ENCODE data around the gene FANCC. TPM values are rescaled to one million over a fixed set of nuclear protein-coding genes. Genes with fewer than 3 reads are reported as not detected.
"Not testable (repeated sequence)": the region's sequence is repeated elsewhere in the genome, so short reads cannot be mapped to it uniquely, and the experiment has no call there.

FANCC gene
- total RNA-seq, 1 experiment from 2014 or later, result 44.7 TPM

DNA sequence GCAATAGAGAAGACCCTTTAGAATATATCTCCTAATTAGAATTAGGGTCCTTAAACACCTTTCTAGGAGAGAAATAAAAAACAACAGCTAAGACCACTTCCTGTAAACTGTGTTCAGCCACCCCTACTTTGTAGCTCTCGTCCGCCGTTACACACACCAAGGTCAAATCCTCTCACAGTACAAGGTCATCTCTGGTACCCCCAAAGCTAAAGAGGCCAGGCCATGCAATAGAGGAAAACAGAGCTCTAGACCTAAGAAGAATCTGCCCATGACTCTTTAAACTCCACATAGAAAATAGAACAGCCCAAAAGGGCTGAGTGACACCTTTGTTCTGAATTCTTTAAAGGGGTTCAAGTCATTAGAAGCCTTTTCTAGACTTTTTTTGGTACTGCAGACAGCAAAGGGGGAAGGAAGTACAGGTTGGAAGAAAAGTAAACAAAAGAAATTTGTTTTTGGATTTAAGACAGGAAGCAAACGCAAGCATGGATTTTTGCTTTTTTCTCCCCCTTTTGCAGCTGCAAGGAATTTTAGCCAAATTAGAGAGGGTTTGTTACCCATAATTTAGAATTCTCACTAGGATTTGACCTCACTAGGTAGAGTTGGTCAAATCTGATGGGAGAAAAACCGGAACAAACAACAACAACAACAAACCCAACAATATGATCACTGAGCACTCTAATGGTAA lies 13.4 kb upstream of the FANCC start:
- Histone ChIP-seq H3K4me3 (no peak overlapping the region), H3F3A (ENCODE audit: insufficient read depth, low read depth) (no peaks in the 10 kb centered on the region), H3K27me3 (ENCODE audit: insufficient read depth, low read depth) (no peaks in the 10 kb centered on the region), H3K27ac (no peak overlapping the region), H2AFZ (no peak overlapping the region), H3K4me2 (no peak overlapping the region), H3K4me1 (replicated peaks; ENCODE audit: insufficient read depth) (no peaks in the 10 kb centered on the region), H3K9me2 (ENCODE audit: insufficient read depth) (no peaks in the 10 kb centered on the region), H3K36me3 (ENCODE audit: low read depth) (no peaks in the 10 kb centered on the region), H4K20me1 (ENCODE audit: insufficient read depth) (no peaks in the 10 kb centered on the region), H3K9me3 (ENCODE audit: insufficient read depth, low read depth) (peaks cover 16% of the 10 kb centered on the region), H3K79me2 (ENCODE audit: low read depth) (no peaks in the 10 kb centered on the region)
- DNase-seq, result no peak
- CTCF ChIA-PET, result no interaction called here
- no peak for TF ChIP-seq EZH2 (IDR thresholded peaks at IDR 0.05; ENCODE audit: low read depth)
- TF ChIP-seq, protein P1, sequence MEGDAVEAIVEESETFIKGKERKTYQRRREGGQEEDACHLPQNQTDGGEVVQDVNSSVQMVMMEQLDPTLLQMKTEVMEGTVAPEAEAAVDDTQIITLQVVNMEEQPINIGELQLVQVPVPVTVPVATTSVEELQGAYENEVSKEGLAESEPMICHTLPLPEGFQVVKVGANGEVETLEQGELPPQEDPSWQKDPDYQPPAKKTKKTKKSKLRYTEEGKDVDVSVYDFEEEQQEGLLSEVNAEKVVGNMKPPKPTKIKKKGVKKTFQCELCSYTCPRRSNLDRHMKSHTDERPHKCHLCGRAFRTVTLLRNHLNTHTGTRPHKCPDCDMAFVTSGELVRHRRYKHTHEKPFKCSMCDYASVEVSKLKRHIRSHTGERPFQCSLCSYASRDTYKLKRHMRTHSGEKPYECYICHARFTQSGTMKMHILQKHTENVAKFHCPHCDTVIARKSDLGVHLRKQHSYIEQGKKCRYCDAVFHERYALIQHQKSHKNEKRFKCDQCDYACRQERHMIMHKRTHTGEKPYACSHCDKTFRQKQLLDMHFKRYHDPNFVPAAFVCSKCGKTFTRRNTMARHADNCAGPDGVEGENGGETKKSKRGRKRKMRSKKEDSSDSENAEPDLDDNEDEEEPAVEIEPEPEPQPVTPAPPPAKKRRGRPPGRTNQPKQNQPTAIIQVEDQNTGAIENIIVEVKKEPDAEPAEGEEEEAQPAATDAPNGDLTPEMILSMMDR (conservative IDR thresholded peaks at IDR 0.05), result no peak
- POLR2A ChIA-PET (ENCODE audit: unreplicated experiment), result interaction anchor here (0.7 kb wide), 1 partner anchor 14 kb away, joined by 3 read pairs; no protein-coding TSS in a partner anchor
- no TSS peak for BruUV-seq (replicated peaks)
- intact Hi-C loops (cut with micrococcal nuclease; ENCODE audit: unreplicated experiment), result no loop called here

DNA sequence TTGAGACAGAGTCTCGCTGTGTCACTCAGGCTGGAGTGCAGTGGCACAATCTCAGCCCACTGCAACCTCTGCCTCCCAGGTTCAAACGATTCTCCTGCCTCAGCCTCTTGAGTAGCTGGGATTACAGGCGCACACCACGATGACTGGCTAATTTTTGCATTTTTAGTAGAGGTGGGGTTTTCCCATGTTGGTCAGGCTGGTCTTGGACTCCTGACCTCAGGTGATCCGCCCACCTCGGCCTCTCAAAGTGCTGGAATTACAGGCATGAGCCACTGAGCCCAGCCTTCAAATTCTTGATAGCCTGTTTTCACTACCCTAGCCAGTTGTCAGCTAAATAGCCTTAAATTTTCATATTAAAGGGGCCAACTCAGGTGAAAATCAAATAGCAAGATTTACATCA lies 11.6 kb upstream of the FANCC start:
- H3K4me3 ChIP-seq; H2AFZ ChIP-seq; H3F3A ChIP-seq (ENCODE audit: insufficient read depth, low read depth); H3K79me2 ChIP-seq (ENCODE audit: low read depth); H3K9me2 ChIP-seq (ENCODE audit: insufficient read depth); H4K20me1 ChIP-seq (ENCODE audit: insufficient read depth); H3K4me2 ChIP-seq; H3K4me1 ChIP-seq (replicated peaks; ENCODE audit: insufficient read depth); BruUV-seq (replicated peaks); H3K27ac ChIP-seq; CTCF ChIA-PET; intact Hi-C loops (cut with micrococcal nuclease; ENCODE audit: unreplicated experiment); H3K36me3 ChIP-seq (ENCODE audit: low read depth); H3K27me3 ChIP-seq (ENCODE audit: insufficient read depth, low read depth); POLR2A ChIA-PET (ENCODE audit: unreplicated experiment); DNase-seq: not testable (repeated sequence)
- H3K9me3 ChIP-seq (ENCODE audit: insufficient read depth, low read depth), result peaks cover 16% of the 10 kb centered on the region

DNA sequence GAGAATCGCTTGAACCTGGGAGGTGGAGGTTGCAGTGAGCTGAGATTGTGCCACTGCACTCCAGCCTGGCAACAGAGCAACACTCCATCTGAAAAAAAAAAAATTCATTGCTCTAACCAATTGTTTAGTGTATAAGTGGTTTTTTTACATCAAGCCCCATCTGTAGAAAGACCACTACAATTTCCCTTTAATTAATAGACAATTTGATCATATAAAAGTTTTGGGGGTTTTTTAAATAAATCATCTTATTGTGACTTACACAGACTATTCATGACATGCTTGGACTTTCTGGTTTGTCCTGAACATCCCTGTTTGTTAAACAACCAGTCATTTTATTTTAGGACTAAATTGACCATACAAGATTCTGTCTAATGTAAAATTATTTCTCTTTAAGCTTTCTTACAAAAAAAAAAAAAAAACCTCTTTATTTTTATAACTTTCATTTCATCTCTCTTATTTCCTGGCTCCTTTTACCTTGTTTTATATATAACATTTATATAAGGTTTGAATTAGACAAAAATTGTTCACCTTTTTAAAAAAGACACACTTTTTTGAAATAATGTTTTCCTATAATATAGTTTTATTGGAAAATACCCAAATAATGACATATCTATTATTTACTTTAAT lies 9.8 kb upstream of the FANCC start:
- ChIA-PET CTCF (no interaction called here), POLR2A (ENCODE audit: unreplicated experiment) (no interaction called here)
- Histone ChIP-seq H3F3A (ENCODE audit: insufficient read depth, low read depth) (no peaks in the 10 kb centered on the region), H4K20me1 (ENCODE audit: insufficient read depth) (no peaks in the 10 kb centered on the region), H3K27ac (no peak overlapping the region), H3K9me2 (ENCODE audit: insufficient read depth) (no peaks in the 10 kb centered on the region), H3K9me3 (ENCODE audit: insufficient read depth, low read depth) (peaks cover 16% of the 10 kb centered on the region), H2AFZ (no peak overlapping the region), H3K79me2 (ENCODE audit: low read depth) (no peaks in the 10 kb centered on the region), H3K4me1 (replicated peaks; ENCODE audit: insufficient read depth) (no peaks in the 10 kb centered on the region), H3K27me3 (ENCODE audit: insufficient read depth, low read depth) (no peaks in the 10 kb centered on the region), H3K4me2 (no peak overlapping the region), H3K36me3 (ENCODE audit: low read depth) (no peaks in the 10 kb centered on the region), H3K4me3 (no peak overlapping the region)
- intact Hi-C loops (cut with micrococcal nuclease; ENCODE audit: unreplicated experiment), result no loop called here
- TF ChIP-seq, protein P1 (conservative IDR thresholded peaks at IDR 0.05), result no peak
- no peak for TF ChIP-seq EZH2 (IDR thresholded peaks at IDR 0.05; ENCODE audit: low read depth)
- DNase-seq, result no peak
- no TSS peak for BruUV-seq (replicated peaks)
